HL-60 (cell line): Measurements from ENCODE around the gene CCDC174.
A peak's percentile ranks its signal among the peaks of the same experiment; 100 is the strongest.

Source experiments
- DNase-seq, 2 experiments: peaks; one replicate each; pipeline ENCODE4 v3.0.0-alpha.2; 2010 to 2020; ENCODE audit warnings: low read depth in 1 of 2, low spot score in 1 of 2
- H3K27ac ChIP-seq: fragments of 250-450 bp; sonication (Bioruptor Pico); replicated peaks from 2 replicates; pipeline ENCODE4 v1.5.1; 2020; ENCODE audit warnings: mild to moderate bottlenecking, moderate library complexity
- H3K27me3 ChIP-seq: fragments of 250-450 bp; sonication (Bioruptor Pico); 2 replicates; pipeline ENCODE4 v1.5.1; 2021; ENCODE audit warnings: mild to moderate bottlenecking, moderate library complexity; ENCODE audit not compliant: insufficient read depth, poor library complexity, severe bottlenecking
- H3K4me3 ChIP-seq: replicated peaks from 2 replicates; pipeline ENCODE4 v1.5.1; 2011; ENCODE audit warnings: mild to moderate bottlenecking, control low read depth, low read length; ENCODE audit not compliant: insufficient read depth
- CTCF ChIP-seq: IDR thresholded peaks from one replicate; pipeline ENCODE4 v1.5.1; 2011; ENCODE audit warnings: low read length, control low read depth, inconsistent platforms; ENCODE audit not compliant: insufficient read depth
- GABPA ChIP-seq: IDR thresholded peaks from 2 replicates; pipeline ENCODE4 v1.6.1; 2012; ENCODE audit warnings: low read depth
- POLR2AphosphoS5 ChIP-seq: IDR thresholded peaks from 2 replicates; pipeline ENCODE4 v1.6.1; 2012; ENCODE audit warnings: low read depth
- REST ChIP-seq: IDR thresholded peaks from 2 replicates; pipeline ENCODE4 v1.6.1; 2012; ENCODE audit warnings: low read depth; ENCODE audit not compliant: insufficient replicate concordance
- SPI1 ChIP-seq: IDR thresholded peaks from 2 replicates; pipeline ENCODE4 v1.6.1; 2012; ENCODE audit warnings: low read depth, mild to moderate bottlenecking, borderline replicate concordance

CCDC174 gene

GRCh38 chr3:14689247-14689980 lies 37.9 kb downstream of the CCDC174 start:
- DNase-seq, result peak; percentile 8 to 81
- TF ChIP-seq CTCF (no peak), REST (no peak), SPI1 (peak; percentile 78; the same call in 1 of the 2 replicates)
- Histone ChIP-seq H3K27me3 (no peaks in the 10 kb centered on the region), H3K27ac (no peak overlapping the region; the same call in 1 of the 2 replicates), H3K4me3 (no peak overlapping the region)

GRCh38 chr3:14691239-14691638 lies 39.7 kb downstream of the CCDC174 start:
- H3K27me3 ChIP-seq, result no peaks in the 10 kb centered on the region
- H3K4me3 ChIP-seq, result no peak overlapping the region
- H3K27ac ChIP-seq, result peak overlapping the region; percentile 72
- TF ChIP-seq SPI1, result peak; percentile 77
- TF ChIP-seq CTCF, result no peak
- TF ChIP-seq GABPA, result no peak
- peak; percentile 13 to 60 for DNase-seq

GRCh38 chr3:14691719-14692118 lies 40.2 kb downstream of the CCDC174 start:
- H3K4me3 ChIP-seq, result no peak overlapping the region
- no peaks in the 10 kb centered on the region for H3K27me3 ChIP-seq
- H3K27ac ChIP-seq, result peak overlapping the region; percentile 72
- TF ChIP-seq POLR2AphosphoS5 (no peak), CTCF (no peak), REST (no peak), SPI1 (no peak), GABPA (no peak)
- no peak for DNase-seq
